Ovary (tissue), 3 donors: ENCODE measurements around the gene PRDX6.
"Not testable (repeated sequence)": the region's sequence is repeated elsewhere in the genome, so short reads cannot be mapped to it uniquely, and the experiment has no call there.

Source experiments
- EP300 ChIP-seq: sonication (generic); formaldehyde crosslinking; IDR thresholded peaks from one replicate; pipeline ENCODE4 v1.6.1; 2017; ENCODE audit warnings: antibody characterized with exemption
- POLR2A ChIP-seq: fragments of 450-650 bp; IDR thresholded peaks from one replicate; pipeline ENCODE4 v1.6.1; 2017; ENCODE audit warnings: antibody characterized with exemption, mild to moderate bottlenecking, moderate library complexity
- TF ChIP-seq, protein P1 (sequence below), 3 donors: fragments of 450-650 bp in 2 of 3; fragments of 200-600 bp in 1 of 3; IDR thresholded peaks; one replicate each; pipeline versions ENCODE4 v1.5.1 to v1.8.0; 2016 to 2022; ENCODE audit warnings: antibody characterized with exemption in 3 of 3, mild to moderate bottlenecking in 1 of 3
- donor health status: DM: no; HTN: no; CAD: no.

DNA sequence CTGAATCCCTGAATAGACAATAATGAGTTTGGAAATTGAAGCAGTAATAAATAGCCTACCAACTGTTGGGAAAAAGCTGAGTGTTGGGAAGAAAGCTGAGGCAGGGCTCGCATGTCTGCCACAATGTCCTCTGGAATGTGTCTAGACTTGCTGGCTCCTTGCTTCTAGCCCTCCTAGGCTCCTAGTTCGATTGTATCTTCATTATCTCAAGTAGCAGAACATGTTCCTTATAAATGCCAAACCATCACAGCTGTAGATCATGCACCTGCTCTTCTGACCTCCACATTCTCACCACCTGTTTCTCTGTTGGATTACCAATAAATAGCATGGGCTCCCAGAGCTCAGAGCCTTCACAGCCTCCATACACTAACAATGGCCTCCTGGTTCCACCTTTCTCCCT, 12.9 kb upstream of the PRDX6 start:
- TF ChIP-seq, protein P1, sequence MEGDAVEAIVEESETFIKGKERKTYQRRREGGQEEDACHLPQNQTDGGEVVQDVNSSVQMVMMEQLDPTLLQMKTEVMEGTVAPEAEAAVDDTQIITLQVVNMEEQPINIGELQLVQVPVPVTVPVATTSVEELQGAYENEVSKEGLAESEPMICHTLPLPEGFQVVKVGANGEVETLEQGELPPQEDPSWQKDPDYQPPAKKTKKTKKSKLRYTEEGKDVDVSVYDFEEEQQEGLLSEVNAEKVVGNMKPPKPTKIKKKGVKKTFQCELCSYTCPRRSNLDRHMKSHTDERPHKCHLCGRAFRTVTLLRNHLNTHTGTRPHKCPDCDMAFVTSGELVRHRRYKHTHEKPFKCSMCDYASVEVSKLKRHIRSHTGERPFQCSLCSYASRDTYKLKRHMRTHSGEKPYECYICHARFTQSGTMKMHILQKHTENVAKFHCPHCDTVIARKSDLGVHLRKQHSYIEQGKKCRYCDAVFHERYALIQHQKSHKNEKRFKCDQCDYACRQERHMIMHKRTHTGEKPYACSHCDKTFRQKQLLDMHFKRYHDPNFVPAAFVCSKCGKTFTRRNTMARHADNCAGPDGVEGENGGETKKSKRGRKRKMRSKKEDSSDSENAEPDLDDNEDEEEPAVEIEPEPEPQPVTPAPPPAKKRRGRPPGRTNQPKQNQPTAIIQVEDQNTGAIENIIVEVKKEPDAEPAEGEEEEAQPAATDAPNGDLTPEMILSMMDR (IDR thresholded peaks at IDR 0.05): not testable (repeated sequence)
- not testable (repeated sequence) for TF ChIP-seq EP300, POLR2A
